A673 (cell line): ENCODE results near the gene IFITM1. TPM values are rescaled to one million over a fixed set of nuclear protein-coding genes. Genes with fewer than 3 reads are reported as not detected.
A peak's percentile ranks its signal among the peaks of the same experiment; 100 is the strongest.
"Not testable (repeated sequence)": the region's sequence is repeated elsewhere in the genome, so short reads cannot be mapped to it uniquely, and the experiment has no call there.

Source experiments
- BruUV-seq: library from RNA; stranded (reverse); fragments of 400-500 nt; replicated peaks from 2 replicates; lab custom pipeline; 2021; lab: Mats Ljungman, UMichigan
- CTCF ChIA-PET: fragments of 300-600 bp; sonication (Branson Sonifier 250); formaldehyde crosslinking; loops from one replicate; lab custom pipeline; 2022; ENCODE audit warnings: antibody characterized with exemption; lab: Charles Lee
- POLR2A ChIA-PET: fragments of 300-600 bp; sonication (Branson Sonifier 250); formaldehyde crosslinking; loops from one replicate; lab custom pipeline; 2022; ENCODE audit warnings: antibody characterized with exemption; ENCODE audit not compliant: low non-redundant PET; lab: Charles Lee
- DNase-seq: peaks from one replicate; pipeline ENCODE4 v3.0.0-alpha.2; 2015; ENCODE audit warnings: low spot score
- H3K27ac ChIP-seq: fragments of 200-600 bp; sonication (generic); 2 replicates; pipeline ENCODE4 v1.5.1; 2016; ENCODE audit warnings: mixed run types, low read depth, mild to moderate bottlenecking, mixed read lengths, antibody characterized with exemption, low read length; ENCODE audit not compliant: poor library complexity, severe bottlenecking
- H3K27me3 ChIP-seq: fragments of 200-600 bp; sonication (generic); replicated peaks from 2 replicates; pipeline ENCODE4 v1.6.1; 2017; ENCODE audit warnings: mixed run types, low read depth, mild to moderate bottlenecking, mixed read lengths, antibody characterized with exemption, low read length; ENCODE audit not compliant: insufficient read depth, poor library complexity
- H3K36me3 ChIP-seq: fragments of 200-600 bp; sonication (generic); 2 replicates; pipeline ENCODE4 v1.6.1; 2016; ENCODE audit warnings: mixed run types, mild to moderate bottlenecking, mixed read lengths, antibody characterized with exemption, low read length; ENCODE audit not compliant: insufficient read depth, poor library complexity, severe bottlenecking
- H3K4me1 ChIP-seq: fragments of 200-600 bp; sonication (generic); 2 replicates; pipeline ENCODE4 v1.6.1; 2017; ENCODE audit warnings: mixed run types, mild to moderate bottlenecking, mixed read lengths, antibody characterized with exemption, low read length; ENCODE audit not compliant: insufficient read depth, poor library complexity, severe bottlenecking
- H3K4me3 ChIP-seq: fragments of 200-600 bp; sonication (generic); 2 replicates; pipeline ENCODE4 v1.5.1; 2016; ENCODE audit warnings: low read depth, mixed run types, mild to moderate bottlenecking, mixed read lengths, low read length; ENCODE audit not compliant: poor library complexity, severe bottlenecking
- H3K9me3 ChIP-seq: fragments of 200-600 bp; sonication (generic); 2 replicates; pipeline ENCODE4 v1.6.1; 2016; ENCODE audit warnings: mixed run types, low read depth, mild to moderate bottlenecking, mixed read lengths, antibody characterized with exemption, low read length; ENCODE audit not compliant: poor library complexity, severe bottlenecking
- CTCF ChIP-seq: fragments of 300-800, 200-600 bp; sonication (generic); conservative IDR thresholded peaks from 2 replicates; pipeline ENCODE4 v1.5.1; 2017; ENCODE audit warnings: low read depth, mild to moderate bottlenecking, antibody characterized with exemption, low read length, moderate library complexity, mixed read lengths
- EZH2 ChIP-seq: fragments of 200-600 bp; sonication (generic); IDR thresholded peaks from 2 replicates; pipeline ENCODE4 v1.6.1; 2017; ENCODE audit warnings: borderline replicate concordance, low read depth, mild to moderate bottlenecking, mixed read lengths, antibody characterized with exemption, low read length; ENCODE audit not compliant: poor library complexity, severe bottlenecking
- intact Hi-C: fragments of 100-400 bp; cut with micrococcal nuclease; formaldehyde crosslinking; loops from one replicate; pipeline ENCODE4 v1.10.0; 2022; ENCODE audit not compliant: unreplicated experiment
- total RNA-seq: library from RNA; stranded (reverse); gene quantifications from 2 replicates; pipeline ENCODE4 v1.2.3, GENCODE V29; 2021

IFITM1 gene
- total RNA-seq, 1 experiment from 2014 or later: 24.4 TPM

GRCh38 chr11:312092-312816, 1.6 kb upstream of the IFITM1 start:
- no peaks in the 10 kb centered on the region for H3K9me3 ChIP-seq
- H3K36me3 ChIP-seq: no peaks in the 10 kb centered on the region
- DNase-seq: no peak
- BruUV-seq: no TSS peak
- CTCF ChIA-PET: interaction anchor here (0.6 kb wide), 1 partner anchor 29 kb away, joined by 3 read pairs; no protein-coding TSS in a partner anchor
- H3K27me3 ChIP-seq: no peaks in the 10 kb centered on the region
- intact Hi-C loops: no loop called here
- H3K4me1 ChIP-seq: peaks cover 29% of the 10 kb centered on the region
- TF ChIP-seq CTCF (no peak), EZH2 (no peak)
- POLR2A ChIA-PET: no interaction called here
- H3K4me3 ChIP-seq: no peak overlapping the region
- H3K27ac ChIP-seq: no peak overlapping the region

GRCh38 chr11:313304-313786, 495 bp upstream of the IFITM1 start:
- Histone ChIP-seq H3K4me1 (peaks cover 21% of the 10 kb centered on the region), H3K36me3 (no peaks in the 10 kb centered on the region), H3K9me3 (no peaks in the 10 kb centered on the region), H3K4me3 (no peak overlapping the region), H3K27me3 (no peaks in the 10 kb centered on the region), H3K27ac (peak overlapping the region; percentile 81)
- no peak for DNase-seq
- CTCF ChIA-PET: no interaction called here
- BruUV-seq: no TSS peak
- TF ChIP-seq EZH2: no peak
- intact Hi-C loops: no loop called here
- POLR2A ChIA-PET: no interaction called here

DNA sequence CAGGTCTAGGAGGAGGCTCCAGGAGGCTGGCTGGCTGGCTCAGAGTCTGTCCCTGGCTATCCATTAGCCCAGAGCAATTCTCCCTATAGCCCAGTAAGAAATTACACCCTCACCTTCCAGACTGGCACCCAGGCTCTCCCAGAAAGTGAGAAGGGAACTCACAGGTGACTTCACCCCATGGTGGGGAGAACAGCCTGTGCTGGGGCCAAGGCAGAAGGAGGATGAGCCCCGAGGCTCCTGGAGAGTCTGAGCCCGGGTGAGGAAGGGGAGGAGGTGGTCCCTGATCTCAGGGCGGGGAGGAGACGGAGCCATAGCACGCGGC, 675 bp downstream of the IFITM1 start:
- H3K36me3 ChIP-seq, H3K27me3 ChIP-seq, DNase-seq, H3K9me3 ChIP-seq, BruUV-seq, POLR2A ChIA-PET, intact Hi-C loops, CTCF ChIA-PET: not testable (repeated sequence)
- H3K4me1 ChIP-seq: peaks cover 18% of the 10 kb centered on the region
- H3K4me3 ChIP-seq: peak overlapping the region; percentile 55
- H3K27ac ChIP-seq: peak overlapping the region; percentile 81

DNA sequence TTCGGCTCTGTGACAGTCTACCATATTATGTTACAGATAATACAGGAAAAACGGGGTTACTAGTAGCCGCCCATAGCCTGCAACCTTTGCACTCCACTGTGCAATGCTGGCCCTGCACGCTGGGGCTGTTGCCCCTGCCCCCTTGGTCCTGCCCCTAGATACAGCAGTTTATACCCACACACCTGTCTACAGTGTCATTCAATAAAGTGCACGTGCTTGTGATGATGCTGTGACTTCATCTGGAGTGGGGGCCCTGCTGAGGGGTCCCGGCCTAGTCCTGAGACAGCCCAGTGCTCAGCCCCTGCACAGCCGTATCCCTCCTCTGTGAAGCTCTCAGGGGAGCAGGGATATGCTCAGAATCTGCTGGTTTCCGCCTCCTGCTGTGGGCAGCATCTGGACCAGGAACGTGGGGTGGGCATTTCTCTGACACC, 1.2 kb downstream of the IFITM1 start:
- Histone ChIP-seq H3K36me3 (no peaks in the 10 kb centered on the region), H3K9me3 (no peaks in the 10 kb centered on the region), H3K4me1 (peaks cover 13% of the 10 kb centered on the region), H3K27me3 (no peaks in the 10 kb centered on the region), H3K27ac (no peak overlapping the region), H3K4me3 (peak overlapping the region; percentile 55)
- no peak for DNase-seq
- no peak for TF ChIP-seq EZH2
- TF ChIP-seq CTCF: no peak
- ChIA-PET POLR2A (no interaction called here), CTCF (no interaction called here)
- BruUV-seq: no TSS peak
- intact Hi-C loops: no loop called here
